NCI-H82 (cell line): ENCODE data around the gene RNF26.

Source experiments
- DNase-seq: peaks from one replicate; lab custom pipeline; 2025; lab: John Stamatoyannopoulos, UW

RNF26 gene

GRCh38 chr11:119316016-119316728 lies 18.2 kb upstream of the RNF26 start:
- DNase-seq, result peak; percentile 43

- DNase-seq, result peak; percentile 69
Observed at GRCh38 chr11:119316729-119317591, 17.4 kb upstream of the RNF26 start, which contains the start of gene MCAM. TSS of gene MCAM (minus strand) at chr11:119317130. CDS start at chr11:119317101, 29 bp downstream.

GRCh38 chr11:119317592-119318239 lies 16.6 kb upstream of the RNF26 start:
- no peak for DNase-seq

GRCh38 chr11:119318240-119319135 lies 15.8 kb upstream of the RNF26 start:
- peak; percentile 35 for DNase-seq

- DNase-seq, result peak; percentile 15
Observed at GRCh38 chr11:119319136-119319699, 15.1 kb upstream of the RNF26 start.

GRCh38 chr11:119319700-119320239 lies 14.6 kb upstream of the RNF26 start:
- DNase-seq, result no peak

GRCh38 chr11:119320240-119320775 lies 14.0 kb upstream of the RNF26 start:
- peak; percentile 75 for DNase-seq

- peak; percentile 73 for DNase-seq
Observed at GRCh38 chr11:119320776-119321524, 13.4 kb upstream of the RNF26 start.

GRCh38 chr11:119322360-119322739 lies 12.0 kb upstream of the RNF26 start:
- DNase-seq, result no peak

- DNase-seq, result no peak
Observed at GRCh38 chr11:119322921-119323531, 11.3 kb upstream of the RNF26 start.

GRCh38 chr11:119323532-119324033 lies 10.7 kb upstream of the RNF26 start:
- DNase-seq, result peak; percentile 83

GRCh38 chr11:119324189-119324588 lies 10.1 kb upstream of the RNF26 start:
- peak; percentile 77 for DNase-seq

GRCh38 chr11:119329320-119329719 lies 5.0 kb upstream of the RNF26 start:
- no peak for DNase-seq

- DNase-seq, result no peak
Observed at GRCh38 chr11:119330237-119330636, 4.1 kb upstream of the RNF26 start.

GRCh38 chr11:119332111-119332765 lies 2.1 kb upstream of the RNF26 start:
- peak; percentile 80 for DNase-seq

GRCh38 chr11:119335091-119335654 lies 846 bp downstream of the RNF26 start:
- no peak for DNase-seq

GRCh38 chr11:119335655-119336543 lies 1.6 kb downstream of the RNF26 start:
- no peak for DNase-seq
